SK-N-SH (cell line): ENCODE results near the gene WWTR1. TPM values are rescaled to one million over a fixed set of nuclear protein-coding genes. Genes with fewer than 3 reads are reported as not detected.

Source experiments
- CTCF ChIA-PET: fragments of 300-600, 350-600 bp; formaldehyde crosslinking; extraction: SDS; loops from one replicate; lab custom pipeline; 2021; lab: Yijun Ruan, JAX
- POLR2A ChIA-PET: fragments of 350-600 bp; sonication (Branson Sonifier 250); formaldehyde crosslinking; extraction: SDS; loops from one replicate; lab custom pipeline; 2020; ENCODE audit warnings: antibody characterized with exemption, inconsistent platforms; lab: Yijun Ruan, JAX
- DNase-seq: peaks from one replicate; pipeline ENCODE4 v3.0.0; 2012
- H2AFZ ChIP-seq: fragments of 200-600 bp; sonication (generic); 2 replicates; pipeline ENCODE4 v1.8.1; 2016; ENCODE audit warnings: antibody characterized with exemption, mild to moderate bottlenecking, low read depth
- H3F3A ChIP-seq: fragments of 200-600 bp; sonication (generic); replicated peaks from 2 replicates; pipeline ENCODE3; 2016; ENCODE audit warnings: antibody characterized with exemption, mild to moderate bottlenecking; ENCODE audit not compliant: insufficient read depth
- H3K27ac ChIP-seq, 2 experiments: fragments of 200-500 bp in 1 of 2; fragments of 200-600 bp in 1 of 2; sonication (Bioruptor generic) in 1 of 2; sonication (generic), shearing (Covaris generic) in 1 of 2; 2 replicates each; pipeline versions ENCODE4 v1.5.1 to v1.6.1; 2014 to 2016; ENCODE audit warnings: low read depth in 2 of 2, inconsistent platforms in 1 of 2, low read length in 1 of 2, mild to moderate bottlenecking in 1 of 2, mixed read lengths in 1 of 2
- H3K27me3 ChIP-seq: fragments of 200-600 bp; sonication (generic), shearing (Covaris generic); 2 replicates; pipeline ENCODE4 v1.6.1; 2016; ENCODE audit warnings: mixed run types; ENCODE audit not compliant: insufficient read depth
- H3K36me3 ChIP-seq, 2 experiments: fragments of 200-500 bp in 1 of 2; fragments of 200-600 bp in 1 of 2; sonication (Bioruptor generic) in 1 of 2; sonication (generic) in 1 of 2; replicated peaks in 1 of 2; 2 replicates each; pipeline versions ENCODE3 to v1.5.1; 2014 to 2016; ENCODE audit warnings: low read length in 1 of 2, mild to moderate bottlenecking in 1 of 2; ENCODE audit not compliant: insufficient read depth in 2 of 2, control insufficient read depth in 1 of 2
- H3K4me1 ChIP-seq, 2 experiments: fragments of 200-500 bp in 1 of 2; fragments of 200-600 bp in 1 of 2; sonication (Bioruptor generic) in 1 of 2; sonication (generic), shearing (Covaris generic) in 1 of 2; 2 replicates each; pipeline versions ENCODE4 v1.5.1 to v1.6.1; 2014 to 2016; ENCODE audit warnings: low read depth in 1 of 2, low read length in 1 of 2, mixed run types in 1 of 2; ENCODE audit not compliant: insufficient read depth in 2 of 2, control insufficient read depth in 1 of 2
- H3K4me2 ChIP-seq: fragments of 200-600 bp; sonication (generic), shearing (Covaris generic); 2 replicates; pipeline ENCODE4 v1.6.1; 2017; ENCODE audit warnings: mixed run types
- H3K4me3 ChIP-seq, 2 experiments: fragments of 200-500 bp in 1 of 2; fragments of 200-600 bp in 1 of 2; sonication (Bioruptor generic) in 1 of 2; sonication (generic), shearing (Covaris generic) in 1 of 2; 2 replicates each; pipeline versions ENCODE4 v1.5.1 to v1.8.1; 2014 to 2016; ENCODE audit warnings: low read depth in 2 of 2, inconsistent platforms in 1 of 2, low read length in 1 of 2, mild to moderate bottlenecking in 1 of 2, mixed read lengths in 1 of 2, moderate library complexity in 1 of 2
- H3K79me2 ChIP-seq: fragments of 200-600 bp; sonication (generic); 2 replicates; pipeline ENCODE4 v1.8.1; 2017; ENCODE audit warnings: mild to moderate bottlenecking; ENCODE audit not compliant: insufficient read depth
- H3K9ac ChIP-seq: fragments of 200-600 bp; sonication (generic); 2 replicates; pipeline ENCODE4 v1.6.1; 2017; ENCODE audit warnings: mixed run types
- H3K9me2 ChIP-seq: fragments of 200-600 bp; sonication (generic); 2 replicates; pipeline ENCODE4 v1.6.1; 2017; ENCODE audit warnings: mixed run types
- H3K9me3 ChIP-seq: fragments of 200-600 bp; sonication (generic); 2 replicates; pipeline ENCODE4 v1.6.1; 2017; ENCODE audit warnings: mixed run types, mild to moderate bottlenecking, moderate library complexity
- H4K20me1 ChIP-seq: fragments of 200-600 bp; sonication (generic); 2 replicates; pipeline ENCODE4 v1.6.1; 2017; ENCODE audit warnings: mild to moderate bottlenecking, mixed run types; ENCODE audit not compliant: insufficient read depth
- CHD2 ChIP-seq: fragments of 150-350 bp; IDR thresholded peaks from 2 replicates; pipeline ENCODE4 v1.6.1; 2018; ENCODE audit warnings: low read length; ENCODE audit not compliant: partially characterized antibody
- CTCF ChIP-seq: fragments of 200-600 bp; sonication (generic); IDR thresholded peaks from 2 replicates; pipeline ENCODE4 v1.6.1; 2017; ENCODE audit warnings: antibody characterized with exemption, mild to moderate bottlenecking, moderate library complexity
- ELF1 ChIP-seq: IDR thresholded peaks from 2 replicates; pipeline ENCODE4 v1.4.0; 2012
- EP300 ChIP-seq, 2 experiments: IDR thresholded peaks; 2 replicates each; pipeline versions ENCODE4 v1.4.0 to v1.6.1; 2012; ENCODE audit warnings: borderline replicate concordance in 1 of 2, low read depth in 1 of 2, low read length in 1 of 2
- EZH2phosphoT487 ChIP-seq: fragments of 200-600 bp; sonication (generic); IDR thresholded peaks from 2 replicates; pipeline ENCODE4 v1.6.1; 2017; ENCODE audit warnings: low read depth, mixed run types, mild to moderate bottlenecking, antibody characterized with exemption, moderate library complexity, borderline replicate concordance
- FOXJ3 ChIP-seq: sonication (generic); formaldehyde crosslinking; IDR thresholded peaks from 2 replicates; pipeline ENCODE4 v1.5.1; 2020; ENCODE audit warnings: mild to moderate bottlenecking, missing genetic modification reagents
- FOXM1 ChIP-seq: IDR thresholded peaks from 2 replicates; pipeline ENCODE4 v1.4.0; 2012; ENCODE audit warnings: low read depth, mild to moderate bottlenecking
- GABPA ChIP-seq: IDR thresholded peaks from 2 replicates; pipeline ENCODE4 v1.4.0; 2012; ENCODE audit warnings: low read depth, mild to moderate bottlenecking
- GATA2 ChIP-seq: sonication (generic); formaldehyde crosslinking; IDR thresholded peaks from 2 replicates; pipeline ENCODE4 v1.5.0; 2020; ENCODE audit warnings: mild to moderate bottlenecking, missing genetic modification reagents
- JUND ChIP-seq: IDR thresholded peaks from 2 replicates; pipeline ENCODE4 v1.4.0; 2012
- MAX ChIP-seq: IDR thresholded peaks from 2 replicates; pipeline ENCODE4 v1.4.0; 2012; ENCODE audit warnings: low read depth
- MXI1 ChIP-seq: IDR thresholded peaks from 2 replicates; pipeline ENCODE4 v1.6.1; 2012; ENCODE audit warnings: mild to moderate bottlenecking, low read depth, low read length, improper control_type of control experiment
- RAD21 ChIP-seq: IDR thresholded peaks from 2 replicates; pipeline ENCODE4 v1.6.1; 2012; ENCODE audit warnings: mild to moderate bottlenecking, low read length
- RCOR1 ChIP-seq: fragments of 150-350 bp; IDR thresholded peaks from 2 replicates; pipeline ENCODE4 v1.6.1; 2017; ENCODE audit warnings: antibody characterized with exemption, low read length
- REST ChIP-seq: IDR thresholded peaks from 2 replicates; pipeline ENCODE4 v1.6.1; 2012; ENCODE audit warnings: mild to moderate bottlenecking, low read depth, low read length, moderate library complexity
- RXRA ChIP-seq: IDR thresholded peaks from 2 replicates; pipeline ENCODE4 v1.4.0; 2012; ENCODE audit warnings: low read depth, mild to moderate bottlenecking, borderline replicate concordance
- SIN3A ChIP-seq: IDR thresholded peaks from 2 replicates; pipeline ENCODE4 v1.6.1; 2012; ENCODE audit warnings: low read depth, mild to moderate bottlenecking, low read length, moderate library complexity, borderline replicate concordance
- SMC3 ChIP-seq: IDR thresholded peaks from 2 replicates; pipeline ENCODE4 v1.6.1; 2012; ENCODE audit warnings: low read depth, low read length, improper control_type of control experiment
- TAF1 ChIP-seq: IDR thresholded peaks from 2 replicates; pipeline ENCODE4 v1.6.1; 2012; ENCODE audit warnings: low read depth, mild to moderate bottlenecking, low read length, moderate library complexity, borderline replicate concordance
- TCF12 ChIP-seq: IDR thresholded peaks from 2 replicates; pipeline ENCODE4 v1.4.0; 2012
- USF1 ChIP-seq: IDR thresholded peaks from 2 replicates; pipeline ENCODE4 v1.4.0; 2012; ENCODE audit warnings: low read depth, borderline replicate concordance
- USF2 ChIP-seq: fragments of 150-350 bp; IDR thresholded peaks from 2 replicates; pipeline ENCODE4 v1.6.1; 2017; ENCODE audit warnings: antibody characterized with exemption, low read length, low read depth, borderline replicate concordance
- YY1 ChIP-seq: IDR thresholded peaks from 2 replicates; pipeline ENCODE4 v1.4.0; 2012; ENCODE audit warnings: low read depth, mild to moderate bottlenecking
- ZBTB33 ChIP-seq: IDR thresholded peaks from 2 replicates; pipeline ENCODE4 v1.4.0; 2012; ENCODE audit warnings: low read depth, borderline replicate concordance
- WGBS: methylation state at CpG from one replicate; pipeline ENCODE4 v1.1.6; 2017; ENCODE audit warnings: low lambda C conversion rate; 5-methylcytosine and 5-hydroxymethylcytosine counted together
- polyA plus RNA-seq, 3 experiments: library from polyadenylated mRNA; depleted of rRNA; stranded (reverse); fragments of >200 nt; gene quantifications; 2 replicates each; pipeline ENCODE4 v1.2.3, GENCODE V29; 2012

Gene WWTR1
- polyA plus RNA-seq, 1 of the 3 experiments (the other 2 are of a cell fraction), result 60.6 TPM

- Histone ChIP-seq H4K20me1 (peaks cover 11% of the 10 kb centered on the region), H3K9me3 (no peaks in the 10 kb centered on the region), H2AFZ (no peak overlapping the region), H3K9me2 (no peaks in the 10 kb centered on the region), H3K9ac (peak overlapping the region; percentile 57; the same call in 1 of the 2 replicates), H3K36me3 (no peaks in the 10 kb centered on the region), H3F3A (peaks cover 36% of the 10 kb centered on the region), H3K27ac (peak overlapping the region; percentile 40 to 96; a peak in 3 of 4 replicates), H3K79me2 (peaks cover 84% of the 10 kb centered on the region), H3K4me3 (no peak overlapping the region), H3K4me2 (peak overlapping the region; percentile 48), H3K27me3 (no peaks in the 10 kb centered on the region), H3K4me1 (peaks cover 3 to 48% of the 10 kb centered on the region in 2 experiments; a peak in 3 of 4 replicates)
- POLR2A ChIA-PET, result no interaction called here
- CTCF ChIA-PET, result interaction anchor here (0.6 kb wide), 1 partner anchor 561 kb away, joined by 3 read pairs; no protein-coding TSS in a partner anchor
- DNase-seq, result no peak
- WGBS, result 30% methylated on average over 5 of the region's 5 CpGs
- TF ChIP-seq CTCF, result no peak
- no peak for TF ChIP-seq CHD2
- TF ChIP-seq ELF1, result no peak
- no peak for TF ChIP-seq FOXJ3 (CRISPR knock-in tag)
- TF ChIP-seq MAX, result peak; percentile 25; the same call in 1 of the 2 replicates
- TF ChIP-seq SIN3A, result no peak
- peak; percentile 73 for TF ChIP-seq TCF12
- TF ChIP-seq RCOR1, result no peak
- TF ChIP-seq JUND, result peak; percentile 65
- no peak for TF ChIP-seq RAD21
- peak in 1 of 2 experiments; percentile 68; a peak in 1 of 4 replicates for TF ChIP-seq EP300 (IDR thresholded peaks at IDR 0.05; ENCODE audit: borderline replicate concordance in 1 of 2, low read depth in 1 of 2, low read length in 1 of 2)
- TF ChIP-seq SMC3, result no peak
- no peak for TF ChIP-seq USF1
- TF ChIP-seq YY1, result no peak
- 0 out of 2 replicates have a peak, but pooled peaks have one; percentile 42 for TF ChIP-seq FOXM1
- no peak for TF ChIP-seq TAF1
- no peak for TF ChIP-seq GABPA
- no peak for TF ChIP-seq GATA2 (CRISPR knock-in tag)
- no peak for TF ChIP-seq REST
- TF ChIP-seq ZBTB33, result no peak
- no peak for TF ChIP-seq USF2
- TF ChIP-seq RXRA, result peak; percentile 48; the same call in 1 of the 2 replicates
- no peak for TF ChIP-seq EZH2phosphoT487
- no peak for TF ChIP-seq MXI1
Observed at GRCh38 chr3:149621218-149622005, 36.4 kb downstream of the WWTR1 start.
